Panc1 (cell line): ENCODE measurements around the gene PRR30. TPM values are rescaled to one million over a fixed set of nuclear protein-coding genes. Genes with fewer than 3 reads are reported as not detected.

ENCODE experiments used
- ATAC-seq: fragments of 200-7000 bp; cut with Tn5 transposase; 2 replicates; pipeline ENCODE4 v1.9.1; 2020; ENCODE audit warnings: mild to moderate bottlenecking, moderate library complexity
- BruUV-seq: library from RNA; stranded (reverse); fragments of 400-500 nt; replicated peaks from 2 replicates; lab custom pipeline; 2021; lab: Mats Ljungman, UMichigan
- CTCF ChIA-PET: fragments of 300-600 bp; sonication (Branson Sonifier 250); formaldehyde crosslinking; loops from one replicate; lab custom pipeline; 2022; ENCODE audit warnings: antibody characterized with exemption; lab: Charles Lee
- POLR2A ChIA-PET: fragments of 300-600 bp; sonication (Branson Sonifier 250); formaldehyde crosslinking; loops from one replicate; lab custom pipeline; 2022; ENCODE audit warnings: antibody characterized with exemption; lab: Charles Lee
- DNase-seq: peaks from one replicate; pipeline ENCODE4 v3.0.0-alpha.2; 2010; ENCODE audit warnings: low read depth, low spot score
- H3K27ac ChIP-seq: 2 replicates; pipeline ENCODE4 v1.5.1; 2011; ENCODE audit warnings: mild to moderate bottlenecking, low read length, inconsistent platforms
- H3K27me3 ChIP-seq: fragments of 200-500 bp; sonication (Bioruptor generic); 2 replicates; pipeline ENCODE4 v1.6.0; 2014; ENCODE audit warnings: low read length, inconsistent platforms; ENCODE audit not compliant: control insufficient read depth, insufficient read depth
- H3K36me3 ChIP-seq: fragments of 200-500 bp; sonication (Bioruptor generic); 2 replicates; pipeline ENCODE4 v1.5.1; 2014; ENCODE audit warnings: inconsistent platforms, mild to moderate bottlenecking, low read length, moderate library complexity; ENCODE audit not compliant: control insufficient read depth, insufficient read depth
- H3K4me1 ChIP-seq: 2 replicates; pipeline ENCODE4 v1.5.1; 2011; ENCODE audit warnings: inconsistent platforms, mild to moderate bottlenecking, low read length, moderate library complexity; ENCODE audit not compliant: control insufficient read depth, insufficient read depth
- H3K4me3 ChIP-seq, 2 experiments: 2 replicates each; pipeline ENCODE4 v1.5.1; 2011 to 2012; ENCODE audit warnings: low read depth in 2 of 2, low read length in 2 of 2, mild to moderate bottlenecking in 2 of 2, inconsistent platforms in 1 of 2, moderate library complexity in 1 of 2
- H3K9me3 ChIP-seq: fragments of 200-500 bp; sonication (Bioruptor generic); 2 replicates; pipeline ENCODE4 v1.5.1; 2014; ENCODE audit warnings: low read depth, mild to moderate bottlenecking, inconsistent platforms, low read length, moderate library complexity; ENCODE audit not compliant: control insufficient read depth, insufficient read depth
- POLR2AphosphoS5 ChIP-seq: IDR thresholded peaks from 2 replicates; pipeline ENCODE4 v1.6.1; 2012; ENCODE audit warnings: mild to moderate bottlenecking, low read depth, low read length, moderate library complexity
- SIN3A ChIP-seq: IDR thresholded peaks from 2 replicates; pipeline ENCODE4 v1.6.1; 2012; ENCODE audit warnings: low read depth, mild to moderate bottlenecking, low read length, moderate library complexity, borderline replicate concordance; ENCODE audit not compliant: insufficient read depth
- TCF7L2 ChIP-seq: IDR thresholded peaks from 2 replicates; pipeline ENCODE4 v1.6.1; 2011; ENCODE audit warnings: mild to moderate bottlenecking, low read depth, low read length, inconsistent platforms
- in situ Hi-C: cut with HindIII; loops from 2 replicates; pipeline ENCODE4 v1.10.0; 2016; ENCODE audit warnings: low sequenced_read_pairs, low pct_unique_long_range_greater_than_20kb
- intact Hi-C: fragments of 100-400 bp; cut with micrococcal nuclease; formaldehyde crosslinking; loops from one replicate; pipeline ENCODE4 v1.10.0; 2022; ENCODE audit not compliant: unreplicated experiment
- total RNA-seq: library from RNA; stranded (reverse); gene quantifications from one replicate; pipeline ENCODE4 v1.2.1, GENCODE V29; 2021; ENCODE audit not compliant: unreplicated experiment
- TF ChIP-seq, protein P1 (sequence below), 2 experiments: IDR thresholded peaks; 2 replicates each; pipeline ENCODE4 v1.6.1; 2011 to 2012; ENCODE audit warnings: low read depth in 2 of 2, control low read depth in 1 of 2, low read length in 1 of 2, mild to moderate bottlenecking in 1 of 2, moderate library complexity in 1 of 2; ENCODE audit not compliant: insufficient read depth in 1 of 2
- TF ChIP-seq, protein P2 (sequence below): fragments of 450-650 bp; IDR thresholded peaks from 2 replicates; pipeline ENCODE4 v1.5.1; 2017; ENCODE audit warnings: mild to moderate bottlenecking

PRR30 gene
- total RNA-seq, 1 experiment from 2014 or later, result not detected

DNA sequence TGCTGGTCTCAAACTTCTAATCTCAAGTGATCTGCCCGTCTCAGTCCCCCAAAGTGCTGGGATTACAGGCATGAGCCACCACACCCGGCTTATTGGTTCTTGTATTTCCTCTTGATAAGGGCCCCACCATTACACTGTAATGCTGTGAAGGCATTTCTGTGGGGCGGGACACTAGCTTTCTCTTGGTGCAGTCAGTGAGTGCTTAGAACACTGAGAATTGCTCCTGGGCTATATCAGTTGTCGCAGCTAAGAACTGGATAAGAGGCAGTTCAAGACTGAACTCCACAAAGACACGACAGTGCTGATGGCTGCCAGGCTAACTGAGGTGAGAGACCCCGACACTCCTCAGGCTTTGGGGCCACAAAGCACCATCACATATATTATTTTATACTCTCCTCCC is 50.6 kb downstream of the PRR30 start:
- DNase-seq, result no peak
- intact Hi-C loops (loop anchor here (10.0 kb wide), 1 partner anchor 124 kb away; no protein-coding TSS in a partner anchor), in situ Hi-C loops (no loop called here)
- H3K27ac ChIP-seq, result no peak overlapping the region
- BruUV-seq, result no TSS peak
- no peak overlapping the region for H3K4me3 ChIP-seq
- no peaks in the 10 kb centered on the region for H3K27me3 ChIP-seq
- POLR2A ChIA-PET, result no interaction called here
- peaks cover 4% of the 10 kb centered on the region; the same call in 1 of the 2 replicates for H3K4me1 ChIP-seq
- TF ChIP-seq POLR2AphosphoS5, result no peak
- TF ChIP-seq, protein P1, sequence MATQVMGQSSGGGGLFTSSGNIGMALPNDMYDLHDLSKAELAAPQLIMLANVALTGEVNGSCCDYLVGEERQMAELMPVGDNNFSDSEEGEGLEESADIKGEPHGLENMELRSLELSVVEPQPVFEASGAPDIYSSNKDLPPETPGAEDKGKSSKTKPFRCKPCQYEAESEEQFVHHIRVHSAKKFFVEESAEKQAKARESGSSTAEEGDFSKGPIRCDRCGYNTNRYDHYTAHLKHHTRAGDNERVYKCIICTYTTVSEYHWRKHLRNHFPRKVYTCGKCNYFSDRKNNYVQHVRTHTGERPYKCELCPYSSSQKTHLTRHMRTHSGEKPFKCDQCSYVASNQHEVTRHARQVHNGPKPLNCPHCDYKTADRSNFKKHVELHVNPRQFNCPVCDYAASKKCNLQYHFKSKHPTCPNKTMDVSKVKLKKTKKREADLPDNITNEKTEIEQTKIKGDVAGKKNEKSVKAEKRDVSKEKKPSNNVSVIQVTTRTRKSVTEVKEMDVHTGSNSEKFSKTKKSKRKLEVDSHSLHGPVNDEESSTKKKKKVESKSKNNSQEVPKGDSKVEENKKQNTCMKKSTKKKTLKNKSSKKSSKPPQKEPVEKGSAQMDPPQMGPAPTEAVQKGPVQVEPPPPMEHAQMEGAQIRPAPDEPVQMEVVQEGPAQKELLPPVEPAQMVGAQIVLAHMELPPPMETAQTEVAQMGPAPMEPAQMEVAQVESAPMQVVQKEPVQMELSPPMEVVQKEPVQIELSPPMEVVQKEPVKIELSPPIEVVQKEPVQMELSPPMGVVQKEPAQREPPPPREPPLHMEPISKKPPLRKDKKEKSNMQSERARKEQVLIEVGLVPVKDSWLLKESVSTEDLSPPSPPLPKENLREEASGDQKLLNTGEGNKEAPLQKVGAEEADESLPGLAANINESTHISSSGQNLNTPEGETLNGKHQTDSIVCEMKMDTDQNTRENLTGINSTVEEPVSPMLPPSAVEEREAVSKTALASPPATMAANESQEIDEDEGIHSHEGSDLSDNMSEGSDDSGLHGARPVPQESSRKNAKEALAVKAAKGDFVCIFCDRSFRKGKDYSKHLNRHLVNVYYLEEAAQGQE (IDR thresholded peaks at IDR 0.05; ENCODE audit: insufficient read depth in 1 of 2, low read depth in 2 of 2, low read length in 1 of 2), result no peak
- TF ChIP-seq SIN3A, result no peak
- TF ChIP-seq, protein P2, sequence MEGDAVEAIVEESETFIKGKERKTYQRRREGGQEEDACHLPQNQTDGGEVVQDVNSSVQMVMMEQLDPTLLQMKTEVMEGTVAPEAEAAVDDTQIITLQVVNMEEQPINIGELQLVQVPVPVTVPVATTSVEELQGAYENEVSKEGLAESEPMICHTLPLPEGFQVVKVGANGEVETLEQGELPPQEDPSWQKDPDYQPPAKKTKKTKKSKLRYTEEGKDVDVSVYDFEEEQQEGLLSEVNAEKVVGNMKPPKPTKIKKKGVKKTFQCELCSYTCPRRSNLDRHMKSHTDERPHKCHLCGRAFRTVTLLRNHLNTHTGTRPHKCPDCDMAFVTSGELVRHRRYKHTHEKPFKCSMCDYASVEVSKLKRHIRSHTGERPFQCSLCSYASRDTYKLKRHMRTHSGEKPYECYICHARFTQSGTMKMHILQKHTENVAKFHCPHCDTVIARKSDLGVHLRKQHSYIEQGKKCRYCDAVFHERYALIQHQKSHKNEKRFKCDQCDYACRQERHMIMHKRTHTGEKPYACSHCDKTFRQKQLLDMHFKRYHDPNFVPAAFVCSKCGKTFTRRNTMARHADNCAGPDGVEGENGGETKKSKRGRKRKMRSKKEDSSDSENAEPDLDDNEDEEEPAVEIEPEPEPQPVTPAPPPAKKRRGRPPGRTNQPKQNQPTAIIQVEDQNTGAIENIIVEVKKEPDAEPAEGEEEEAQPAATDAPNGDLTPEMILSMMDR, result no peak
- no peak for TF ChIP-seq TCF7L2
- no peaks in the 10 kb centered on the region for H3K9me3 ChIP-seq
- H3K36me3 ChIP-seq, result no peaks in the 10 kb centered on the region
- no peak for ATAC-seq
- CTCF ChIA-PET, result no interaction called here

- intact Hi-C loops, result loop anchor here (10.0 kb wide), 1 partner anchor 123 kb away; no protein-coding TSS in a partner anchor
- Histone ChIP-seq H3K9me3 (no peaks in the 10 kb centered on the region), H3K4me1 (peaks cover 4% of the 10 kb centered on the region; the same call in 1 of the 2 replicates), H3K36me3 (no peaks in the 10 kb centered on the region), H3K27ac (no peak overlapping the region), H3K4me3 (no peak overlapping the region), H3K27me3 (no peaks in the 10 kb centered on the region)
- BruUV-seq, result no TSS peak
- ATAC-seq (no peak), DNase-seq (no peak)
- in situ Hi-C loops, result no loop called here
- ChIA-PET POLR2A (interaction anchor here (0.7 kb wide), 2 partner anchors 71 to 77 kb away, joined by 11 to 16 read pairs; no protein-coding TSS in a partner anchor), CTCF (interaction anchor here (0.5 to 1.1 kb wide), 3 partner anchors 92 to 192 kb away, joined by 3 to 5 read pairs (median 3); no protein-coding TSS in a partner anchor)
- TF ChIP-seq, protein P1 (IDR thresholded peaks at IDR 0.05; ENCODE audit: insufficient read depth in 1 of 2, low read depth in 2 of 2, low read length in 1 of 2), result no peak
- TF ChIP-seq POLR2AphosphoS5 (no peak), TCF7L2 (no peak), SIN3A (no peak)
- TF ChIP-seq, protein P2, result no peak
Measured at GRCh38 chr2:27087823-27088410, 51.3 kb downstream of the PRR30 start.
